HG03095 (cell line): ENCODE measurements around the gene ARL15.

ENCODE experiments used
- ATAC-seq: cut with Tn5 transposase; IDR thresholded peaks from one replicate; pipeline ENCODE4 v1.9.1; 2021; ENCODE audit warnings: moderate library complexity; ENCODE audit not compliant: unreplicated experiment

Gene ARL15

GRCh38 chr5:53917095-53917494 is 393.3 kb downstream of the ARL15 start:
- no peak for ATAC-seq

GRCh38 chr5:53915120-53915519 is 395.3 kb downstream of the ARL15 start:
- no peak for ATAC-seq

DNA sequence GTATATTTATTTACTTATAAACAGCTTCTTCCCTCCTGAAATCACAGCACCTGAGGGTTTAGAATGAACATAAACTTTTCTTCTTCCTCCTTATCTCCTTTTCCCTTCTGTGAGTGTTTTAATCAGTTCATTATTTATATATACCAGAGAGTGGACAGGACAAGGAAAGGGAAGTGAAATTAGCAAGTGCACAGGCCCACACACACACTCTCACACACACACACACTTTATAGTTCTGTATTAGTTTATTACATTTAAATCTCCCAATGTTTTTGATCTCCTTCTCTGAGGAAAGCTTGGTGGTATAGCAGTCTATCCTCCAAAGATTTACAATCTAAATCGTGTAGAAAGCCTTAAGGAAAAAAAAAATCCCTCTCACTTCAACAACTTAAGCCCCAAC is 396.4 kb downstream of the ARL15 start:
- no peak for ATAC-seq

DNA sequence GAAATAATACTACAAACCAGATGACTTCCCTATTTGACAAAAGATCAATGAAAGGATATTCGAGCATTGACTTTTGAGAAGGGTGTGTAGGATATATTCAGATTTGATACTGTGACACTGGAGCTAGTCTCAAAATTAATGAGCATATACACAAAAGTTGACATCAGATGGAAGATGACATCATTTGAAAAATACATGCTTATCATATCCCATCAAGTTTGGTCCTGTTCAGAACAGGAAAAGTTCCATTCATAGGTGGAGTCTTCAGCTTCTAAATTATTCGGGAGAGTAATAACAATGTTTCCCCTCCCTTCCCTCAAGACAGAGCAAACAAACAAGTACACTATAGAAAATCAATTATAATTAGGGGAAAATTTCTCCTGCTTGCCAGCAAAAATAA is 401.6 kb downstream of the ARL15 start:
- no peak for ATAC-seq

DNA sequence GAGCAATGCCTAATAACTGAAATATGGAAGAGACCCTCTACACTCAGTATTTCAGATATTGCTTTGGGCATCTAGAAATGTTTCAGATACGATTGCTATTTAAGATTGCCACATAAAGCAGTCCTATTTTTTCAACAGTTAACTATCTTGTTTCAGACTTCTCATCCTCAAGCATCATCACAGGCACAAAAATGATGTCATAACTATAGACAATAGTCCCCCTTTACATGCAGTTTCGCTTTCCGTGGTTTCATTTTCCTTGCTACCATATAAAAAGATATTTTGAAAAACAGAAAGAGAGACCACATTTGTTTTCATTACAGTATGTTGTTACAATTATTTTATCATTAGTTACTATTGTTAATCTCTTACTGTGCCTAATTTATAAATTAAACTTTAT is 402.5 kb downstream of the ARL15 start:
- no peak for ATAC-seq

DNA sequence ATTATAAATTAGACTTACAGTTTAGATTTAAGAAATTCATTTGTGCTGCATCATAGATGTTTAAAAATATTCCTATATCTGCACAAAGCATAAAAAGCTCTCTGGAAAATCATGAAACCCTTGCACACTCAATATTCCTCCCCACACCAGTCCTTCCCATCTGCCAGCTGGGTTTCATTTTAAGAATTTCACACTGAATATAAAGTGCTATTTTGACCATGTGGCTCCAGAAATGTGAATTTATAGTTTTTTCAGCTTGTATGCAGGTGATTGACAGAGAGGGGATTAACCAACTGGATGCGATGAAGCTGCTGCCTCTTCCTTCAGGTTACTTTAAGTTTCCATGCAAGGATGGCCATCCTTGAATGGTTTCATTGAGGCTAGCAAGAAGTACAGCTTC is 403.6 kb downstream of the ARL15 start:
- no peak for ATAC-seq

DNA sequence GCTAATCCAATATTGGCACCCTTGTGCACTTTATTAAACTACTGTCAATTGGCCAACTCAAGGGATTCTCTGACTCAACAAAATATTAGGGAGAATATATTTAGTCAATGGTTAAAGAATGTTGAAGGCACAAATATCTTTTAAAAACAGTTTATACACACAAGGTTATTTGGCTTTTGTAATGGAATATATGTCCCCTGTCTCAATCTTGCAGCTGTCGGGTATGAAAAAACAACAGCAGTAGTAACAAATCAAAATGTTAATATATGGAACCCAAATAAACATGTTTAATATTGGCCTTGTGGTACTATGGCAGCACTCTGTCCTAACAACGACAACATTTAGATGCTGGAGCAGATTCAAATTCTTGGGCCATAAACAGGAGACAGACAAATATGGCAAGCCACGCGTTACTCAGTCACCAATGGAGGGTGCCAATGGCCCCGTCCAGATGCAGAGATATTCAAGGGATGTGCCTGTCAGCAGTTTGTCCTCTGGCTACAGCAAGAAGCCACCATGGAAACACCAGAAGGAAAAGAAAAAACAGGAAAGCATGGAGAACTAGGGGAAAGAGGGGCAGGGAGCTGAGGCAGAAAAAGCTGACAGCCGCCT is 408.0 kb downstream of the ARL15 start:
- ATAC-seq: no peak

DNA sequence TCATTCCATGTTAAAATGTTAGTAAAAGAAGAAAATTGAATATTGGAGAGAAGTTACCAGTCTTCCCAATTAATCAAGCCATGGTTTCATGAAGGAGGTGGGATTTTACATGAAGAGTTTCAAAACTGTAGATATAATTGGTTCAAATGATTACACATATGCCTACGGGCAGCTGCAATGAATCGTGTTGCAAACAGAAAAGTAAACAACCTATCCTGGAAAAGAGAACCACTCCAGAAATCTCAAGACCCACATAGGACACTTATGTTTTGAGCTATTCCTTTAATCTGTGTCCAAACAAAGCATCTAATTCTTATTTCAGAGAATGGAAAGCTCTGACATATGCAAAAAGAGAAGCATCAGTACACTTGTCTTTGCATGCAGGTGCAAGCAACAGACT is 409.7 kb downstream of the ARL15 start:
- no peak for ATAC-seq

GRCh38 chr5:53895091-53895683 is 415.2 kb downstream of the ARL15 start:
- ATAC-seq: no peak

GRCh38 chr5:53893626-53894025 is 416.7 kb downstream of the ARL15 start:
- ATAC-seq: no peak

DNA sequence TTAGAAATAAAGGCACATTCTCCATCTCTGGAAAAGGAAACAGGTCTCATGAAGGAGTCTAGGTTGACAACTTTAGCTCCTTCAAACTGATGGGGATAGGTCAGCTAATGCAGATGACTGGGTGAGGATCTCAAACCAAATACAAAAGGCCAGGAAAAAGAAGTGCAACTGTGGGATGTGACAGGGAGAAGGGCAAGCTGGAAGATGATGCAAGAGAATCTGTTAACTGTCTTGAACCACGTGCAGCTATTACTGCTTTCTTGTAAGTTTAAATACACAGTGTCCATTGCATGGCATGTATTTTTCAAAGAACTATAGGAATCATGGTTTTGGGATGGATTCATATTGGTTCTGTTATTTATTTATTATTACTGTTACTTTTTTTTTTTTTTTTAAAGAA is 418.1 kb downstream of the ARL15 start:
- no peak for ATAC-seq

- no peak for ATAC-seq
Observed at GRCh38 chr5:53891159-53891558, 419.2 kb downstream of the ARL15 start.

- no peak for ATAC-seq
Observed at GRCh38 chr5:53890490-53890889, 419.9 kb downstream of the ARL15 start.

DNA sequence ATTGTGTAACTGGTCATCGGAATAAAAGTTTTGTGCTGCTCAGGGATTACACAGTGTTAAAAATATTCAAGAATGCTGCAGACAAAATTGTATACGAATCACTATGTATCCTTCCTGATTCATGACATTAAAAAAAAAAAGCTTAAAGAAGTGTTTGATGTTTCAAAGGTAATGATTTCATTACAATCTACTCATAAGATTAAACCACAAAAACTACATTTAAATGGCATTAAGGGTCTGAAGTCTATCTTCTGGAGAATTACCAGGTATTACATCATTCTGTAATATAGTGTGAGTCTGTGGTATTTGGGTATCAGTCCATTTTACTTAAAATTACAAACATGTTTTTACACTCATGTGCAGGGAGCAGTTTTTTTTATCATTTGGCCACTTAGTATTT is 425.5 kb downstream of the ARL15 start:
- ATAC-seq: no peak

DNA sequence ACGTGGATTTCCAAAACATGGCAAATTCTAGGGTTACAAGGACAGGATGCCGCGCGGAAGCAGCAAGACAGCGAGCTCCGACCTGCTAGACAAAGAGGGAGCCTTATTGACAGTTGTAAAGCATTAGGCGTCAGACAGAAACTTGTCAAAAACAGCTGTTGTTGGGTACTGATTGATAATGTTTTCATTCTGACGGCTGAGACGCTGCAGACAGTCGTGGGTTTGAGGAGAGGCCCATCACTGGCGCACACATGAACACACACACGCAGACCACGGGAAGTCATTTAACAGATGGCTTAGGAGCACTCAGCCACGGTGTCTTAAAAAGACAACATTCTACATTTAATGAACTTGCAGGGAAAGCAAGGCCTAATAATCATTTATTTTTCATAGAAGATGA is 426.0 kb downstream of the ARL15 start:
- ATAC-seq: no peak

GRCh38 chr5:53882676-53883031 is 427.7 kb downstream of the ARL15 start:
- ATAC-seq: no peak

DNA sequence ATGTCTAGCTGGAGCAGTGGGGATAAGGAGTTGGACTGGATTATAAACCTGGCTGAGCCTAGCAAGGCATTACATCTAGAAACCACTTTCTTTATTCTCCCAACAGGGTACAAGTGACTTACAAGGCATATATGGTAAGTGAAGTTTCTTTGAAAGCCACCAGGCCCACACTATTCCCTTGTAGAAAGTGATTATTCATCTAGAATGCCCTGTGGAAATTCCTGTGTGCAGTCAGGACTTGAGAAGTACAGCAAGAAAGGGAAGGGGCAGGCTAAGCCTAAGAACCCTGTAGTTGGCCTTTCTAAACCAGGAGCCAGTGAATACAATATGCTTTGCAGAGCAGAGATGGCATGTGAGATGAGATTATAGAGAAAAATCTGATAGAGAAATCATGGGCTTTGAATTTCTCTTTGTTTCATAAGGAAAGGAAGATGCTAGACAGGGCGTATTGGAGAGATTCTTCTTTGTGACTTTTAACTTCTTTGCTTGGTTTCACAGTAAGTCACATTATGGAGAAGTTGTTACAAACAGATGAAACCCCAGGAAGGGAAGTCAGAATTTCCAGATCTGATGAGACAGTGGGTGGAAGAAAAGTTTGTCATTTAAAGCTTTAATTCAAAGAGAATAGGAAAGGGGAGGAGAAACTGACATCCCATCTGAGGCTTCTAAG is 428.2 kb downstream of the ARL15 start:
- no peak for ATAC-seq

DNA sequence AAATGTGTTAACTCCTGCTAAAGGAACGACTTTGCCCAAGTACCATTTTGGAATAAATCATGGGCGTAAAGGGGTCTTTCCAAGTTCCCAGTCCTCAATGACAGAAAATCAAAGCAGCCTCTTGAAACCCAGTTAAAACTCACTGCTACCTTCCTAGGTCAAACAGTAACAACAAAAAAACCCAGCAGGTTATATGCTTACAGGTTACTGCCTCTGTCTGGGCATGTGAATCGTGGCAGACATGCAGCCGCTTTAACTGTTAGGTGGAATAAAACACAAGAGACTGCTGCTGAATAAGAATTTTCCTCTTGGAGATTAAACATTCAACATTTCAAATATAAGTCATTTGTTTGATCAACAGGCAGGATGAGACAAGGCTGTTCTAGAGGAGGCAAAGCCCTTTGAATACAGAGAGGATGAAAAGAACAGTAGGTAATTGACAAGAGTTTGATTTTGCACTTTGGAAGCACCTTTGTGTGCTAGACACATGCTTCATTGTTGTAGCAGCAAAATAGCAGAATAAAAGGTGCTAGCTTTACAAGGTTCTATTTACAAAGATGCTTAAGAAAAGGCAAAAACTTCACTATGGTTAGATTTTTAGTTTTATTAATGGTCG is 430.6 kb downstream of the ARL15 start:
- ATAC-seq: no peak

- no peak for ATAC-seq
Observed at GRCh38 chr5:53878015-53878414, 432.4 kb downstream of the ARL15 start.

DNA sequence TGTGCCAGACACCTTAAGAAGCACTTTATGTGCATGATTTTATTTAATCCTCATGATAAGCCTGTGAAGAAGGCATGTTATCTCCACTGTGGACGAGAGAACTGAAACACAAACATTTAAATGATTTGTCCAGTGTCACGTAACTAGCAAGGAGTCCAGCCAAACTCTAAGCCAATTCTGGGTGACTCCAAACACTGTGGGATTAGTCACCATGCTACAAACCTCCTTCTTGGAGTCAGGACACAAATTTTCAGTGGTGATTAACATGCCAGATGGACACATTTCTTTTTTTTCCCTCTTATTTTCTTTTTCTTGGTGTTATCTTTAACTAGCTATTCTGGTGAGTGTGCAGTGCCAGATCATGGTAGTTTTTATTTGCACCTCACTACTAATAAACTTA is 433.1 kb downstream of the ARL15 start:
- ATAC-seq: no peak

DNA sequence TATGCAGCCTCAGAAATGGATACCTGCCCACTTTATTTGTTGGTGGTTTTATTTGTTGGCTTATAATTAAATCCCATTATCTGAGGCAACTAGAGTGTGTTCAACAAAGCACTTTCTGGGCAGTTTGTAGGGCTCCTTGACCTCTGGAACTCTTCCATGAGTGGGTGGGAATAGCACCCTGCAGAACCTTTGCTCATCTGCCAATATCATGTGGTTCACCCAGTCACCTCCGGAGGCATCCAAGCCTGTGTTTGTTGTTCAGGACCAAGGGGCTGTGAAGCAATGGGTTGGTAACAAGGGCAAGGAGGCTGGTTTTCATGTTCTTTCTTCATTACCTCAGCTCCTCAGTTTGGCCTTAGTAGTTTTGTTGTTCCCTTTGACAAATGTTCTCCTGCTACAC is 436.0 kb downstream of the ARL15 start:
- ATAC-seq: no peak

GRCh38 chr5:53873235-53873634 is 437.1 kb downstream of the ARL15 start:
- ATAC-seq: no peak
